D721Med (cell line): ENCODE data around the gene GFPT2.

Experiments used
- DNase-seq: peaks from one replicate; pipeline ENCODE4 v3.0.0; 2011; ENCODE audit warnings: low spot score; ENCODE audit not compliant: insufficient read length
- FAIRE-seq: peaks from 2 replicates; lab custom pipeline; 2011; peaks lifted over from hg19 to GRCh38; lab: Jason Lieb, UNC
- CTCF ChIP-seq: IDR thresholded peaks from 2 replicates; pipeline ENCODE4 v1.5.1; 2012; ENCODE audit warnings: mild to moderate bottlenecking, control low read depth; ENCODE audit not compliant: insufficient read depth; ENCODE audit errors: missing control alignments

Gene GFPT2

GRCh38 chr5:180395540-180396274 is 42.6 kb upstream of the GFPT2 start:
- TF ChIP-seq CTCF, result no peak
- DNase-seq (no peak), FAIRE-seq (no peak)

GRCh38 chr5:180394031-180394636 is 41.0 kb upstream of the GFPT2 start:
- FAIRE-seq, result no peak
- no peak for DNase-seq
- TF ChIP-seq CTCF, result no peak

- DNase-seq (peak; percentile 5), FAIRE-seq (no peak)
- no peak for TF ChIP-seq CTCF
Observed at GRCh38 chr5:180391276-180391675, 38.1 kb upstream of the GFPT2 start.

- DNase-seq, result peak; percentile 12
- FAIRE-seq, result no peak
- no peak for TF ChIP-seq CTCF
Observed at GRCh38 chr5:180390441-180391190, 37.5 kb upstream of the GFPT2 start.

- peak; percentile 6 for DNase-seq
- FAIRE-seq, result no peak
- TF ChIP-seq CTCF, result no peak
Observed at GRCh38 chr5:180389252-180390101, 36.3 kb upstream of the GFPT2 start.

GRCh38 chr5:180387798-180388197 is 34.7 kb upstream of the GFPT2 start:
- TF ChIP-seq CTCF, result no peak
- DNase-seq, result no peak
- no peak for FAIRE-seq
